Panc1 (cell line): ENCODE results near the gene RASSF7.

Experiments
- POLR2AphosphoS5 ChIP-seq: IDR thresholded peaks from 2 replicates; pipeline ENCODE4 v1.6.1; 2012; ENCODE audit warnings: mild to moderate bottlenecking, low read depth, low read length, moderate library complexity
- REST ChIP-seq, 2 experiments: IDR thresholded peaks; 2 replicates each; pipeline ENCODE4 v1.6.1; 2011 to 2012; ENCODE audit warnings: low read depth in 2 of 2, control low read depth in 1 of 2, low read length in 1 of 2, mild to moderate bottlenecking in 1 of 2, moderate library complexity in 1 of 2; ENCODE audit not compliant: insufficient read depth in 1 of 2
- TF ChIP-seq, protein P1 (sequence below): fragments of 450-650 bp; IDR thresholded peaks from 2 replicates; pipeline ENCODE4 v1.5.1; 2017; ENCODE audit warnings: mild to moderate bottlenecking

DNA sequence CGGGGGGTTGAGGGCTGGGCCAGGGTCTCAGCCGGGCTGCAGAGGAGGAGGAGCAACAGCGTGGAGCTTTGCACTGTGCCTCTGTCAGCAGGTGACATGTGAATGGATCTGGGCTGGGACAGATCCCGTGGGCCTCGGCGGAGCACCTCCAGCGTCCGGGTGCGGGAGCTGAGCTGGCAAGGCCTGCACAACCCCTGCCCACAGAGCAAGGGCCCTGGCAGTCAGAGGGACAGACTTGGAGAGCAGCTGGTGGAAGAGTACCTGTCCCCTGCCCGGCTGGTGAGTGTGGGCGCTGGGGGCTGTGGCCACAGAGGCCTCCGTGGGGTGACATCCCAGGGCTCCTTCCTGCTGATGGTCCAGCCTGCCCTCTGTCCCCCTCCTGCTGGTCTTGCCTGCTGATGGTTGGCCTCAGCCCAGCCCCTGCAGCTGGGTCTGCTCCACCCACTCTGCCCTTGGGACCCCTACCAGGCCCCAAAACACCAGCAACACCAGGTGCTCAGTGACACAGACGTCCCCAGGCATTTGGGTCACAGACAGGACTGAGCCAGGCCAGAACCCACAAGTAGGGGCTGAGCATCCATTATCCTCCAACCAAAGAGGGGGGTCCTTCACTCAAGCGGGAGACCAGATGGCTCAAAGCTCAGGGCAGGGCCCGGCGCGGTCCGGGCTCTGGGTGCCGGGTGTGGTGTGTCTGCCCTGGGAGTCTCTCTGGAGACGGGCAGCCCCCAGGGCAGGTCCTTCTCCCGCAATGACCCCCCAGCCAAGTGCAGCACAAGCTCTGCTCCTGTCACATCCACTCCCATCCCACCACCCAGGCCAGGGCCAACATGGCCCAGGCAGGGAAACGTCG lies 20.0 kb upstream of the RASSF7 start:
- TF ChIP-seq, protein P1, sequence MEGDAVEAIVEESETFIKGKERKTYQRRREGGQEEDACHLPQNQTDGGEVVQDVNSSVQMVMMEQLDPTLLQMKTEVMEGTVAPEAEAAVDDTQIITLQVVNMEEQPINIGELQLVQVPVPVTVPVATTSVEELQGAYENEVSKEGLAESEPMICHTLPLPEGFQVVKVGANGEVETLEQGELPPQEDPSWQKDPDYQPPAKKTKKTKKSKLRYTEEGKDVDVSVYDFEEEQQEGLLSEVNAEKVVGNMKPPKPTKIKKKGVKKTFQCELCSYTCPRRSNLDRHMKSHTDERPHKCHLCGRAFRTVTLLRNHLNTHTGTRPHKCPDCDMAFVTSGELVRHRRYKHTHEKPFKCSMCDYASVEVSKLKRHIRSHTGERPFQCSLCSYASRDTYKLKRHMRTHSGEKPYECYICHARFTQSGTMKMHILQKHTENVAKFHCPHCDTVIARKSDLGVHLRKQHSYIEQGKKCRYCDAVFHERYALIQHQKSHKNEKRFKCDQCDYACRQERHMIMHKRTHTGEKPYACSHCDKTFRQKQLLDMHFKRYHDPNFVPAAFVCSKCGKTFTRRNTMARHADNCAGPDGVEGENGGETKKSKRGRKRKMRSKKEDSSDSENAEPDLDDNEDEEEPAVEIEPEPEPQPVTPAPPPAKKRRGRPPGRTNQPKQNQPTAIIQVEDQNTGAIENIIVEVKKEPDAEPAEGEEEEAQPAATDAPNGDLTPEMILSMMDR, result no peak
- no peak for TF ChIP-seq REST (IDR thresholded peaks at IDR 0.05; ENCODE audit: insufficient read depth in 1 of 2, low read depth in 2 of 2, low read length in 1 of 2)
- no peak for TF ChIP-seq POLR2AphosphoS5
